ENCODE measurements around the gene TRMT61A. TPM values are rescaled to one million over a fixed set of nuclear protein-coding genes. Genes with fewer than 3 reads are reported as not detected.

TRMT61A gene
- total RNA-seq, 1 donor from 2014 or later, result 6.1 TPM

- no peak for DNase-seq (ENCODE audit: low spot score)
- H3K36me3 Mint-ChIP-seq (ENCODE audit: low read depth, unreplicated experiment), result no peaks in the 10 kb centered on the region
- no peak for TF ChIP-seq CTCF (IDR thresholded peaks at IDR 0.05; ENCODE audit: unreplicated experiment)
- no peaks in the 10 kb centered on the region for H3K4me1 Mint-ChIP-seq (ENCODE audit: unreplicated experiment)
- H3K9me3 Mint-ChIP-seq (ENCODE audit: unreplicated experiment), result no peaks in the 10 kb centered on the region
- H3K27me3 Mint-ChIP-seq (ENCODE audit: unreplicated experiment), result peaks cover 12% of the 10 kb centered on the region
- H3K4me3 Mint-ChIP-seq (ENCODE audit: unreplicated experiment), result no peak overlapping the region
- H3K27ac Mint-ChIP-seq (ENCODE audit: unreplicated experiment), result no peak overlapping the region
Observed at GRCh38 chr14:103535081-103535890, 6.3 kb downstream of the TRMT61A start.

- Mint-ChIP-seq H3K36me3 (ENCODE audit: low read depth, unreplicated experiment) (no peaks in the 10 kb centered on the region), H3K9me3 (ENCODE audit: unreplicated experiment) (no peaks in the 10 kb centered on the region), H3K27ac (ENCODE audit: unreplicated experiment) (no peak overlapping the region), H3K27me3 (ENCODE audit: unreplicated experiment) (peaks cover 17% of the 10 kb centered on the region), H3K4me1 (ENCODE audit: unreplicated experiment) (no peaks in the 10 kb centered on the region), H3K4me3 (ENCODE audit: unreplicated experiment) (no peak overlapping the region)
- DNase-seq (ENCODE audit: low spot score), result no peak
- TF ChIP-seq CTCF (IDR thresholded peaks at IDR 0.05; ENCODE audit: unreplicated experiment), result no peak
Observed at GRCh38 chr14:103535891-103536565, 7.0 kb downstream of the TRMT61A start.

- Mint-ChIP-seq H3K4me1 (ENCODE audit: unreplicated experiment) (no peaks in the 10 kb centered on the region), H3K27me3 (ENCODE audit: unreplicated experiment) (peaks cover 11% of the 10 kb centered on the region), H3K36me3 (ENCODE audit: low read depth, unreplicated experiment) (no peaks in the 10 kb centered on the region), H3K4me3 (ENCODE audit: unreplicated experiment) (peak overlapping the region; percentile 32), H3K9me3 (ENCODE audit: unreplicated experiment) (no peaks in the 10 kb centered on the region), H3K27ac (ENCODE audit: unreplicated experiment) (peak overlapping the region; percentile 61)
- DNase-seq (ENCODE audit: low spot score), result no peak
- no peak for TF ChIP-seq CTCF (IDR thresholded peaks at IDR 0.05; ENCODE audit: unreplicated experiment)
Observed at GRCh38 chr14:103536693-103537092, 7.7 kb downstream of the TRMT61A start.

GRCh38 chr14:103537175-103537990 lies 8.4 kb downstream of the TRMT61A start:
- Mint-ChIP-seq H3K36me3 (ENCODE audit: low read depth, unreplicated experiment) (no peaks in the 10 kb centered on the region), H3K4me1 (ENCODE audit: unreplicated experiment) (no peaks in the 10 kb centered on the region), H3K27ac (ENCODE audit: unreplicated experiment) (no peak overlapping the region), H3K9me3 (ENCODE audit: unreplicated experiment) (no peaks in the 10 kb centered on the region), H3K27me3 (ENCODE audit: unreplicated experiment) (peaks cover 13% of the 10 kb centered on the region), H3K4me3 (ENCODE audit: unreplicated experiment) (peak overlapping the region; percentile 32)
- no peak for DNase-seq (ENCODE audit: low spot score)
- no peak for TF ChIP-seq CTCF (IDR thresholded peaks at IDR 0.05; ENCODE audit: unreplicated experiment)
